GM19395 (cell line): Measurements from ENCODE around the gene PLOD3.
"Not testable (repeated sequence)": the region's sequence is repeated elsewhere in the genome, so short reads cannot be mapped to it uniquely, and the experiment has no call there.

Experiments
- ATAC-seq: cut with Tn5 transposase; IDR thresholded peaks from one replicate; pipeline ENCODE4 v1.9.1; 2021; ENCODE audit warnings: mild to moderate bottlenecking, moderate library complexity; ENCODE audit not compliant: unreplicated experiment

PLOD3 gene

DNA sequence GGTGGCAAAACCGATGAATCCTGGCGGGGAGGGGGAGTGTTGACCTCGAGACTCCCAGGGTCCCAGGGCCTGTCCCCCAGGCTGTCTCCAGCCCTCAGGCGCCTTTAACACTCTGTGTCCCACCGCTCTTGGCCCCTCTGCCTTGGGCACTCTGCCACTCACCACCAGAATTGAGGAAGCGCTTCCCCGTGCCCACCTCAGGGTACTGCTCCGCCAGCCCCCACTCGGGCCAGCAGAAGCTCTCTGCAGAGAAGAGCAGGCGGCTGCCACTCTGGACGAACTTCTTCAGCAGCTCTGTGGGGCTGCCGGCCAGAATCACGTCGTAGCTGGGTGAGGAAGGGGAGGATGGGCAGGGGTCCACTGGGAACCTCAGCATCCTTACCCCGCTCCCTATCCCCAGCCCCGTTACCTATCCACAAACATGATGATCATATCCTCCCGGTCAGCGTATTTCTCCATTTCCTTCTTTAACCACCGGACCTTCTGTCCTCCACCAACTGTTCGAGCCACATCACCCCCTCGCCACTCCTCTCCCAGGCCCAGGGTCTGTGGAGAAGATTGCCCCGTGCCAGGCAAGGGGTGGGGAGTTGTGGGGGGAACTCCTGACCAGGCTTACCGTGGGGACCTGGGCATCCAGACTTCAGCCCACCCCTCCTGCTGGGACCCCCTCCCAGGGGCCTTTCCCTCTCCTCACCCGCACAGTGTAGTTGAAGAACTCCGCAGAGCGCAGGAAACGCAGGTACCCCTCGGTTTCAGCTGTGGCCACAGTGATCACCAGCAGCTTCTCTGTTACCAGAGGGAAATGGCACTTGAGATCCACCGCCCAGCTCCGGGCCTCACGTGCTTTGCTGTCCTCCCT is 1.2 kb downstream of the PLOD3 start:
- no peak for ATAC-seq

GRCh38 chr7:101212014-101212413 is 5.4 kb downstream of the PLOD3 start:
- ATAC-seq, result no peak

GRCh38 chr7:101211501-101211900 is 5.9 kb downstream of the PLOD3 start:
- ATAC-seq, result no peak

DNA sequence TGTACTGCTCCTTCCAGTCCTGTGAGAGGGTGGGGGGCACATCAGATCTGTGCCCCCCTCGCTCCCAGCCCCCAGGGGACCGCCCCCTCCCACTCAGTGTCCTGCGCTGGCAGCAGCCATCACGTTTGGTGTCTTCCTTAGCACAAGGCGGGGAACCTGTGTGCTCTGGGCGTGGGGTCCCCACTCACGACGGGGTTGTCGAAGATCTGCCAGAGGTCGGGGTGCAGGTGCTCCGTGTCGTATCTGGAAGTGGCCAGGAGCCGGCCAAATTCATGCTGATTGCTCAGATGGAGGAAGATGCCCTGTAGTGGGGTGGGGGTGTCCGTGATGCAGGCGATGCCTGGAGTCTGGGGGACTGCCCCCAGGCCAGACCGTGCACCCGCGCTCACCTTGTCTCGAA is 7.2 kb downstream of the PLOD3 start:
- no peak for ATAC-seq

- no peak for ATAC-seq
These were observed 8.6 kb downstream of the PLOD3 start for GRCh38 chr7:101208794-101209193.

DNA sequence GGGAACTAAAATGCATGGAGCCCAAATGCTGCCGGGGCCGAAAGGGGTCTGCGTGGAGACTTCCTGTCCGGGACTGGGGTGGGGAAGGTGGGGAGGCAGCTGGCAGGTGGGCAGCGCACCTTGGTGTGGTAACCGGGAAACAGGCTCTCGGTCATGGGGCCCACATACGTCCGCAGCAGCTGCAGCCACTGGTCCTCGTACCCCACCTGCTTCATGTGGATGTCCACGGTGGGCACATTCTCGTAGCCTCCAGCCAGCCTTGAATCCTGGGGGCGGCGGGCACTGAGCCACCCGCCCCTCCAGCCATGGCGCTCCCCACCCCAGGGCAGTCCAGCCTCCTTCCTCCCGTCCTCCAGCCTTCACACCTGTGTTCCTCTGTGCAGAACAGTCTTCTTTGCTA is 9.9 kb downstream of the PLOD3 start:
- ATAC-seq, result no peak

DNA sequence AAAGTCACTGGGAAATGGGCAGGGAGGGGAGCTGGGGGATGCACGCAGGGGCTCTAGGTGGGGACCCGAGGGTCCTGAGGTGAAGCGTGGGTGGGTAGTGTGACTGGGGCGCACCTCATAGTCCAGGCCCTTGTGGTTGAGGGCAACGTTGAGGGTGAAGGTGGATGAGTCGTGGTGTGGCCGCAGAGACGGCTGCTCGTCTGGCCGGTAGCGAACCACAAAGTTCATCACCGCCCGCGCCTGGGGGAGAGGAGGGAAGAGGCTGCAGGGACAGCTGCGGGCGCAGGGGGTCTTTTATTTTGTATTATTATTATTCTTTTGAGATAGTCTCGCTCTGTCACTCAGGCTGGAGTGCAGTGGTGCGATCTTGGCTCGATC is 10.7 kb downstream of the PLOD3 start:
- no peak for ATAC-seq

GRCh38 chr7:101205901-101206664 is 11.3 kb downstream of the PLOD3 start:
- ATAC-seq, result no peak

GRCh38 chr7:101203740-101204738 is 13.3 kb downstream of the PLOD3 start:
- not testable (repeated sequence) for ATAC-seq

DNA sequence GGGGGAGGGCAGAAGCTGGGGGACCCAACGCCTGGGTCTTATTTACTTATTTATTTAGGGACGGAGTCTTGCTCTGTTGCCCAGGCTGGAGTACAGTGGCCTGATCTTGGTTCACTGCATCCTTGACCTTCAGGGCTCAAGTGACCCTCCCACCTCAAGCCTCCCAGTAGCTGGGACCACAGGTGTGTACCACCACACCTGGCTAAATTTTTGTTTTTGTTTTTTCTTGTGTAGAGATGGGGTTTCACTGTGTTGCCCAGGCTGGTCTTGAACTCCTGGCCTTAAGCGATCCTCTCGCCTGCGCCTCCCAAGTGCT is 14.8 kb downstream of the PLOD3 start:
- ATAC-seq, result no peak

DNA sequence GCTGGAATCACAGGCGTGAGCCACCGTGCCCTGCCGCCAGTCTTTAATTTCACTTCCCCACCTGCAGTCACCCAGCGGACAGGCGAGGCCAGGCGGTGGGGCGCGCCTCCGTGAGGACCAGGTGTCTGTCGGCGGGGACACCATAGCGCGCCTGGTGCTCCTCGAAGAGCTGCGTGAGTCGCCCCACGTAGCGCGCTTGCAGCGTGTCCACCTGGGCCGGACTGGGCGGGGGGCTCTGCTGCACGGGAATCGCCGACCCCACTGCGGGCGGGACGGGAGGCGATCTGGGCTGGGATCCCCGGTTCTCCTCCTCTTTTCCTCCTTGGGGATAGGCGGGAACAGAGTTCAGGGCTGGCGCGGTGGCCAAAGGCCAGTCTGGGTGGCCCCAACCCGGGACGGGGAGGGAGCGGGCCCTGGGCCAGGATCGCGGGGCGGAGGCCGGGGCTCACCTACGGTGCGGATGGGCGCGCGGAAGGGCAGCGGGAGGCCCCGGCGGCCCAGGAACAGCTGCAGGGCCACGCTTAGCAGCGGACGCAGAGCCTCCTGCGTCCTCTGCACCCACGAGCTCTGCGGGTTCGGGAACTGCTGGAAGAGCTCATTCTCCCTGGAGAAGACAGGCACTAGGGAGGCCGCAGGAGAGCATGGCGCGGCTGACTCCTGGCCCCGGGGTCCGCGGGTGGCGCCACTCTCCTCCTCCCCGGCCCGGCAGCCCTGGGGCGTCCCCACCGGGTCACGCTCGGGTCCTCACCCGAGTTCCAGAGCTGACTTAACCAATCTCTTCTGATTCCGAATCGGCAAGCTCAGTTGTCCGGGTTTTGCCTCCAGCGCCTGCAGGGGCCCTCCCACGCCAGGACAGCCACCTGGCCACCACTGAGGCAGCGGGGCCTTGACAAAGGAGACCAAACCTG is 15.4 kb downstream of the PLOD3 start:
- ATAC-seq, result no peak

DNA sequence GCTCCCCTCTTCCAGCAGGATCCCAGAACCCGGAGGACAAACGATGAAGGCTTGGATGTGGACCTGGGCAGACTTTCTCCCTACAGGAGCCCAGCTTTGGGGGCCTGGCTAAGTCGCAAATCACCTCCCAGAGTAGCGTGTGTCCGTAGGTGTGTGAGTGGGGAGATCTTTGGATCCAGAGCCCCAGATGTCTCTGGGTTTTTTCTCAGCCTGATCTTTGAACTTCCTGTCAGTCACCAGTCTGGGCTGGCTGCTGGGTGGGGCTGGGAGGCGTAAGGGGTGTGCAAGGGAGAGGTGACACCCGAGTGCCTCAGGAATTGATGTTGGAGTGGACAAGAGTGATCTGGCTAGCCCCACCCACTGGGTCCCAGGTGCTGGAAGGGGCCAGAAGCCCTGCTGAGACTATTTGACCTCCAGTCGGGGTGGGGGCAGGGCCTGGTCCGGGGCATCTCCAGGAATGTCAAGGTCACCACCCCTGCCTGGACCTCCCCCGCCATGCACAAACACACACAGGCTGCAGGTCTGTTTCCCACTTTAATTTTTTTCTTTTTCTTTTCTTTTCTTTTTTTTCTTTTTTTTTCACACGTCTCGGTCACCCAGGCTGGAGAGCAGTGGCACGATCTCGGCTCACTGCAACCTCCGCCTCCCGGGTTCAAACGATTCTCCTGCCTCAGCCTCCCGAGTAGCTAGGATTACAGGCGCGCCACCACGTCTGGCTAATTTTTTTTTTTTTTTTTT is 16.4 kb downstream of the PLOD3 start, which contains the start of gene MOGAT3:
MOGAT3 (minus strand) TSS at position 175 of the 738 bp plus-strand sequence. CDS start 182 bp downstream, outside the sequence.
- no peak for ATAC-seq

- ATAC-seq, result no peak
These were observed 16.9 kb downstream of the PLOD3 start for GRCh38 chr7:101200504-101200861.

GRCh38 chr7:101199522-101199921 is 17.9 kb downstream of the PLOD3 start:
- ATAC-seq, result not testable (repeated sequence)

DNA sequence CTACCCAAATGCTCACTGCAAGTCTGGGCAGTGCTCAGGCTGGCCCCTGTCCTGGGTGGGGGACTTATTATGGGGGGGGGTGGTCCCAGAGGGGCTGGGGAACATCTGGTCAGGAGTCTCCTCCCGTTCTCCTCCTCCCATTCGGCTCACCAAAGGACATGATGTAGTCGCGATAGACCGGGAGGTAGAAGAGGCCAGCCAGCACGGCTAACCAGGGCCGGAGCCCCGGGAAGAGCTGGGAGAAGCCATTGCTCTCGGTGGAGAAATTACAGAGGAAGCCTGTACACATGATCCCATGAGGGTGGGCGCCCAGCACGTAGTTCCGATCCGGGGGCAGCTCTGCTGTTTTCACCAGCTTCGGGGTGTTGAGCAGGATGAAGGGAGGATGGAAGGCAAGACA is 18.9 kb downstream of the PLOD3 start:
- no peak for ATAC-seq

- ATAC-seq, result no peak
These were observed 19.4 kb downstream of the PLOD3 start for GRCh38 chr7:101197991-101198390.

GRCh38 chr7:101195884-101196283 is 21.5 kb downstream of the PLOD3 start:
- ATAC-seq, result no peak

DNA sequence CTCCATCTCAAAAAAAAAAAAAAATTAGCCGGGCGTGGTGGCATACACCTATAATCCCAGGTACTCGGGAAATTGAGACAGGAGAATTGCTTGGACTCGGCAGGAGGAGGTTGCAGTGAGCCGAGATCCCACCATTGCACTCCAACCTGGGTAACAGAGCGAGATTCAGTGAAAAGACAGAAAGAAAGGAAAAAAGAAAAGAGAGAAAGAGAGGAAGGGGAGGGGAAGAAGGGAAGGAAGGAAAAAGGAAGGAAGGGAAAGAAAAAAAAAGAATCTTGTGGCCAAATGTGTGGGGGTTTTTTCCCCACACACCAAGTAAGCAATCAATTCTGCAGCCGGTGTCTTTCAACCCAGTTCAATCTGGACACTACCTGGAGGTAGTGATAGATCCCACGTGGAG is 28.3 kb downstream of the PLOD3 start:
- no peak for ATAC-seq

GRCh38 chr7:101186844-101187428 is 30.4 kb downstream of the PLOD3 start:
- ATAC-seq, result no peak
